GM19023 (cell line): ENCODE data around the gene ST8SIA6.
"Not testable (repeated sequence)": the region's sequence is repeated elsewhere in the genome, so short reads cannot be mapped to it uniquely, and the experiment has no call there.

Source experiments
- ATAC-seq: cut with Tn5 transposase; IDR thresholded peaks from one replicate; pipeline ENCODE4 v1.9.1; 2021; ENCODE audit warnings: mild to moderate bottlenecking, moderate library complexity; ENCODE audit not compliant: unreplicated experiment

Gene ST8SIA6

GRCh38 chr10:17427666-17428350 lies 26.6 kb downstream of the ST8SIA6 start:
- ATAC-seq, result no peak

GRCh38 chr10:17427201-17427600 lies 27.2 kb downstream of the ST8SIA6 start:
- no peak for ATAC-seq

GRCh38 chr10:17426263-17426750 lies 28.1 kb downstream of the ST8SIA6 start:
- ATAC-seq, result no peak

GRCh38 chr10:17425584-17426262 lies 28.7 kb downstream of the ST8SIA6 start:
- no peak for ATAC-seq

GRCh38 chr10:17423632-17424186 lies 30.7 kb downstream of the ST8SIA6 start:
- ATAC-seq, result no peak

- ATAC-seq, result no peak
These were observed 31.5 kb downstream of the ST8SIA6 start for GRCh38 chr10:17422931-17423330.

GRCh38 chr10:17418249-17418648 lies 36.1 kb downstream of the ST8SIA6 start:
- no peak for ATAC-seq

GRCh38 chr10:17416442-17417211 lies 37.8 kb downstream of the ST8SIA6 start:
- no peak for ATAC-seq

- no peak for ATAC-seq
These were observed 39.2 kb downstream of the ST8SIA6 start for GRCh38 chr10:17415046-17415658.

GRCh38 chr10:17414484-17414883 lies 39.9 kb downstream of the ST8SIA6 start:
- no peak for ATAC-seq

GRCh38 chr10:17413876-17414275 lies 40.5 kb downstream of the ST8SIA6 start:
- no peak for ATAC-seq

GRCh38 chr10:17412323-17412722 lies 42.1 kb downstream of the ST8SIA6 start:
- no peak for ATAC-seq

- ATAC-seq, result no peak
These were observed 43.5 kb downstream of the ST8SIA6 start for GRCh38 chr10:17410907-17411306.

GRCh38 chr10:17409170-17409733 lies 45.1 kb downstream of the ST8SIA6 start:
- no peak for ATAC-seq

- no peak for ATAC-seq
These were observed 47.3 kb downstream of the ST8SIA6 start for GRCh38 chr10:17407047-17407446.

GRCh38 chr10:17406036-17406834 lies 48.2 kb downstream of the ST8SIA6 start:
- no peak for ATAC-seq

- ATAC-seq, result no peak
These were observed 51.2 kb downstream of the ST8SIA6 start for GRCh38 chr10:17403161-17403560.

GRCh38 chr10:17402040-17402439 lies 52.4 kb downstream of the ST8SIA6 start:
- ATAC-seq, result not testable (repeated sequence)

- no peak for ATAC-seq
These were observed 58.4 kb downstream of the ST8SIA6 start for GRCh38 chr10:17396004-17396403.

- no peak for ATAC-seq
These were observed 59.5 kb downstream of the ST8SIA6 start for GRCh38 chr10:17394854-17395253.
